Gastrocnemius medialis (tissue), 4 donors: ENCODE results near the gene OR2C3. TPM values are rescaled to one million over a fixed set of nuclear protein-coding genes. Genes with fewer than 3 reads are reported as not detected.
A peak's percentile ranks its signal among the peaks of the same experiment; 100 is the strongest.

ENCODE experiments used
- ATAC-seq, 2 donors: fragments of 150-250 bp; one replicate each; pipeline ENCODE4 v1.9.1; 2016
- DNase-seq, 2 donors: peaks; one replicate each; pipeline ENCODE4 v3.0.0-alpha.2; 2019
- H3K27ac ChIP-seq, 4 donors: fragments of 200-600 bp; sonication (generic); 1 replicate in 1 of 4; 2 replicates in 3 of 4; pipeline ENCODE4 v1.5.1; 2016 to 2018; ENCODE audit warnings: mild to moderate bottlenecking in 2 of 4, moderate library complexity in 1 of 4
- H3K27me3 ChIP-seq, 3 donors: fragments of 200-600 bp; sonication (generic) in 2 of 3; 1 replicate in 1 of 3; 2 replicates in 2 of 3; pipeline versions ENCODE4 v1.5.1 to v1.6.0; 2016 to 2019; ENCODE audit warnings: mild to moderate bottlenecking in 1 of 3, moderate library complexity in 1 of 3
- H3K36me3 ChIP-seq, 2 donors: fragments of 200-600 bp; sonication (generic) in 1 of 2; one replicate each; pipeline ENCODE4 v1.5.1; 2017 to 2018
- H3K4me1 ChIP-seq, 2 donors: fragments of 200-600 bp; sonication (generic) in 1 of 2; one replicate each; pipeline ENCODE4 v1.5.1; 2016 to 2017; ENCODE audit warnings: mild to moderate bottlenecking in 2 of 2
- H3K4me3 ChIP-seq, 4 donors: fragments of 200-600 bp; sonication (generic) in 3 of 4; 1 replicate in 1 of 4; 2 replicates in 3 of 4; pipeline ENCODE4 v1.5.1; 2016 to 2019; ENCODE audit warnings: mild to moderate bottlenecking in 2 of 4
- H3K9me3 ChIP-seq, 3 donors: fragments of 200-600 bp; sonication (generic) in 2 of 3; 1 replicate in 1 of 3; 2 replicates in 2 of 3; pipeline ENCODE4 v1.5.1; 2016 to 2019
- POLR2A ChIP-seq, 2 donors: fragments of 450-650 bp; IDR thresholded peaks; one replicate each; pipeline ENCODE4 v1.6.1; 2017; ENCODE audit warnings: antibody characterized with exemption in 2 of 2, mild to moderate bottlenecking in 2 of 2, moderate library complexity in 2 of 2
- in situ Hi-C, 4 donors: fragments of 200-750 bp; cut with MboI; loops; one replicate each; pipeline versions ENCODE4 v1.15.0 to v1.8.0; 2017; ENCODE audit warnings: low sequenced_read_pairs in 4 of 4
- intact Hi-C: fragments of 100-400 bp; cut with DNase I; formaldehyde crosslinking; loops from one replicate; pipeline ENCODE4 v1.15.1; 2023; ENCODE audit warnings: low total_unique reads
- total RNA-seq, 4 donors: library from RNA; depleted of rRNA; stranded (reverse); fragments of >200 nt; gene quantifications; one replicate each; pipeline versions ENCODE4 v1.1.0 to v1.2.3, GENCODE V29; 2016
- TF ChIP-seq, protein P1 (sequence below), 5 experiments: fragments of 450-650 bp in 3 of 5; fragments of 200-600 bp in 2 of 5; sonication (generic) in 2 of 5; IDR thresholded peaks in 4 of 5; conservative IDR thresholded peaks in 1 of 5; 1 replicate in 4 of 5; 2 replicates in 1 of 5; pipeline ENCODE4 v1.5.1; 2016 to 2019; ENCODE audit warnings: antibody characterized with exemption in 5 of 5, mild to moderate bottlenecking in 3 of 5, moderate library complexity in 3 of 5

Gene OR2C3
- total RNA-seq: not detected

DNA sequence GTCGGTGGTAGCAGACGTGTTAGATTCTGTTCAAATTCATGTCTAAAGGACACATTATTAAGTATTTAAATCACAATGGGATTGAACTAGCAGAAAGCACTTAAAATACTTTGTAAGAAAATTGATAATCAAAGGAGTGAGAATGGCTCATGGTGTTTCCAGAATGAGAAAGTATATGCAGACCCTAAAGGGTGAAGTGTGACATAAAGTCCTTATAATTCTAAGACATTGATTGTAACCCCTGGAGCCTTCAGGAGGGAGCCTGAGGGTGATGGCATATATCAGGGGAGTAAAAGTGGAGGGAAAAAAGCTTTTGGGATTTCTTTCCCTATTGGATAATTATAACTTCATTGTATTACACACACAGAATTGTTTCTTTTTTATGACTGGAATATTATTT, at the start of gene OR2C3:
TSS of gene OR2C3 (minus strand) at position 101 of the 400 bp plus-strand sequence. CDS start 3,929 bp downstream, outside the sequence.
- intact Hi-C loops (no loop called here), in situ Hi-C loops (no loop called here)
- H3K9me3 ChIP-seq: no peaks in the 10 kb centered on the region

DNA sequence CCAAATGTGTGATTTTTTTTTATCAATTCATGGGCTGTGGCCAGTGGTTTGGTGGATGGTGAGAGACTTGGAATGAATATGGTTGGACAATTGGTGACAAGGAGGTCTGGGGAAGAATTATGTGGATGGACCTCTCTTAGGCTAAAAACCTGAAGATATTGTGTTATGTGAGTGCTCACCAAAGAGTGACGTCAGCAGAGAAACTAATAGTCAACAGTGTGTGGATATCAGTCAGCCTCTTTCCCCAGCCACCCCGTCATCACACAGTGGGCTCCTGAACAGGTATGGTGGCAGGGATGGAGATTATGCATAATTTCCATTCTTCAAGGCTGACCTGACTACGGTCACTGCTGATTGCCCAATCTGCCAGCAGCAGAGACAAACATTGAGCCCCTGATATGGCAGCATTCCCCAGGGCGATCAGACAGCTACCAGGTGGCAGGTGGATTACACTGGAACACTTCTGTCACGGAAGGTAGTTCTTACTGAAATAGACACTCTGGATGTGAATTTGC, 42.8 kb upstream of the OR2C3 start:
- TF ChIP-seq POLR2A (IDR thresholded peaks at IDR 0.05): no peak
- TF ChIP-seq, protein P1, sequence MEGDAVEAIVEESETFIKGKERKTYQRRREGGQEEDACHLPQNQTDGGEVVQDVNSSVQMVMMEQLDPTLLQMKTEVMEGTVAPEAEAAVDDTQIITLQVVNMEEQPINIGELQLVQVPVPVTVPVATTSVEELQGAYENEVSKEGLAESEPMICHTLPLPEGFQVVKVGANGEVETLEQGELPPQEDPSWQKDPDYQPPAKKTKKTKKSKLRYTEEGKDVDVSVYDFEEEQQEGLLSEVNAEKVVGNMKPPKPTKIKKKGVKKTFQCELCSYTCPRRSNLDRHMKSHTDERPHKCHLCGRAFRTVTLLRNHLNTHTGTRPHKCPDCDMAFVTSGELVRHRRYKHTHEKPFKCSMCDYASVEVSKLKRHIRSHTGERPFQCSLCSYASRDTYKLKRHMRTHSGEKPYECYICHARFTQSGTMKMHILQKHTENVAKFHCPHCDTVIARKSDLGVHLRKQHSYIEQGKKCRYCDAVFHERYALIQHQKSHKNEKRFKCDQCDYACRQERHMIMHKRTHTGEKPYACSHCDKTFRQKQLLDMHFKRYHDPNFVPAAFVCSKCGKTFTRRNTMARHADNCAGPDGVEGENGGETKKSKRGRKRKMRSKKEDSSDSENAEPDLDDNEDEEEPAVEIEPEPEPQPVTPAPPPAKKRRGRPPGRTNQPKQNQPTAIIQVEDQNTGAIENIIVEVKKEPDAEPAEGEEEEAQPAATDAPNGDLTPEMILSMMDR (IDR thresholded peaks at IDR 0.05 in 4 of 5, conservative IDR thresholded peaks at IDR 0.05 in 1 of 5): no peak
- no peaks in the 10 kb centered on the region for H3K27me3 ChIP-seq
- no peak overlapping the region for H3K4me3 ChIP-seq
- H3K36me3 ChIP-seq: no peaks in the 10 kb centered on the region
- DNase-seq (no peak), ATAC-seq (no peak)
- in situ Hi-C loops (no loop called here), intact Hi-C loops (no loop called here)
- no peaks in the 10 kb centered on the region for H3K4me1 ChIP-seq
- H3K9me3 ChIP-seq: no peaks in the 10 kb centered on the region
- H3K27ac ChIP-seq: no peak overlapping the region

More for the DNA sequence above, at the start of gene OR2C3:
- Histone ChIP-seq H3K4me3 (no peak within 1 kb of the TSS), H3K4me1 (no peaks in the 10 kb centered on the region), H3K36me3 (no peaks in the 10 kb centered on the region), H3K27me3 (no peaks in the 10 kb centered on the region), H3K27ac (no peak within 1 kb of the TSS)
- ATAC-seq (no peak), DNase-seq (no peak)
- TF ChIP-seq, protein P1 (IDR thresholded peaks at IDR 0.05 in 4 of 5, conservative IDR thresholded peaks at IDR 0.05 in 1 of 5): no peak
- TF ChIP-seq POLR2A (IDR thresholded peaks at IDR 0.05): no peak

DNA sequence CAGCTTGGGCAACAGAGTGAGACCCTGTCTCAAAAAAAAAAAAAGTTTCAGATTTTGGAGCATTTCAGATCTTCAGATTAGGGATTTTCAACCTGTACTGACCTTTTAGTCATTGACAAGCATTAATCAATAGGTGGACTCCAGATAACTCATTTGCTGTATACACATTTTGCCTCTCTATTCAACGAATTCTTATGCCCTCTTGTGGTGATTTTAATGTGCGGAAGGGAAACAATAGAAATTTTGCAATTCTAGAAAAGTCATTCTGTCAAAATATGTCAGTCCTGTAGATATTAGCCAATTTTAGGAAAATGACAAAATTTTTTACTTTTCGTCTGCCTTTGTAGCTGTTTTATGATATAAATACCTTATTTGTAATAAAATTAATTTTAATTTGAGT, 40.3 kb upstream of the OR2C3 start:
- DNase-seq (no peak), ATAC-seq (no peak)
- Histone ChIP-seq H3K9me3 (no peaks in the 10 kb centered on the region), H3K27ac (no peak overlapping the region), H3K4me3 (no peak overlapping the region), H3K4me1 (no peaks in the 10 kb centered on the region), H3K36me3 (no peaks in the 10 kb centered on the region), H3K27me3 (no peaks in the 10 kb centered on the region)
- intact Hi-C loops (no loop called here), in situ Hi-C loops (no loop called here)
- TF ChIP-seq, protein P1 (IDR thresholded peaks at IDR 0.05 in 4 of 5, conservative IDR thresholded peaks at IDR 0.05 in 1 of 5): peak in 1 of 5 experiments; percentile 13
- no peak for TF ChIP-seq POLR2A (IDR thresholded peaks at IDR 0.05)

DNA sequence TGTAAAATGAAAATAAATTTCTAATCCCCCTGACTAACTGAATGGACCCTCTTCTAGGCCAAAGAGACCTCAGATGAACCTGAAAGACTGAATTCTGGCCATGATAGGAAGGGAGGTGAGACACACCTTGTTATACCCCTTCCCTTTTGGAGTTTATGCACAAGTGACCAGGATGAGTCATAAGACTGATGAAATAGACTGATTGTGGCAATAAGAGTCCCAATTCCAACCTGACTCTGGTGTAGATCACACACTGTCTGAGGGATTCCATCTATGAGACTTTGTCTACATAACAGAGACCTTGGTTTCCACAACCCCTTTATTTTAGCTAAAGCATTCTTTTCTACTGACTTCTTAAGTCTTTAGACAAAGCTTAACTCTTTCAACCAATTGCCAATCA, 38.4 kb upstream of the OR2C3 start:
- intact Hi-C loops (no loop called here), in situ Hi-C loops (no loop called here)
- no peaks in the 10 kb centered on the region for H3K4me1 ChIP-seq
- H3K27me3 ChIP-seq: no peaks in the 10 kb centered on the region
- TF ChIP-seq, protein P1 (IDR thresholded peaks at IDR 0.05 in 4 of 5, conservative IDR thresholded peaks at IDR 0.05 in 1 of 5): no peak
- no peak for TF ChIP-seq POLR2A (IDR thresholded peaks at IDR 0.05)
- H3K4me3 ChIP-seq: no peak overlapping the region
- H3K27ac ChIP-seq: no peak overlapping the region
- DNase-seq (no peak), ATAC-seq (no peak)
- no peaks in the 10 kb centered on the region for H3K36me3 ChIP-seq
- no peaks in the 10 kb centered on the region for H3K9me3 ChIP-seq

DNA sequence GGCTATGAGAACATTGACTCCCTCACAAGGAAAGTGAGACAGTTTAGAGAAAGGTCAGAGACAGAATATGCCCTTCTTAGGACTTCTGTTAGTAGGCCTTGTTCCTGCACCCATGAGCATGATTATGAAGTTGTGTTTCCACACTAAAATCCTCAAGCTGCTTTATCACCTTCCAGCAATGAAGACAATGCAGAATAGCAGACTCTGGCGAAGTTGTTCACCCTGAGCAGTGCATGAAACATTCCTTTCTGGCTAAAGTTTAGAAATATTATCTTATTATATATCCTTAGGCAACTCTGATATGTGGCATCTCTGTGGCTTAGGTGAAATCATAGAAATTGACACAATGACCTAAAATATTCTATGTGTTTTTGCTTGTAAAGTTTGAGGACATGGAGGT, 38.0 kb upstream of the OR2C3 start:
- no peaks in the 10 kb centered on the region for H3K36me3 ChIP-seq
- H3K4me1 ChIP-seq: no peaks in the 10 kb centered on the region
- no peaks in the 10 kb centered on the region for H3K27me3 ChIP-seq
- H3K9me3 ChIP-seq: no peaks in the 10 kb centered on the region
- TF ChIP-seq POLR2A (IDR thresholded peaks at IDR 0.05): no peak
- intact Hi-C loops (no loop called here), in situ Hi-C loops (no loop called here)
- no peak overlapping the region for H3K4me3 ChIP-seq
- ATAC-seq (no peak), DNase-seq (no peak)
- H3K27ac ChIP-seq: no peak overlapping the region
